OCI-LY1 (cell line): ENCODE results near the gene RPL27A.

Experiments
- H2AFZ ChIP-seq: fragments of 200-600 bp; sonication (generic), shearing (Covaris generic); 2 replicates; pipeline ENCODE4 v1.6.0; 2014; ENCODE audit warnings: antibody characterized with exemption, mild to moderate bottlenecking, low read length
- H3F3A ChIP-seq: fragments of 200-600 bp; sonication (generic), shearing (Covaris generic); 2 replicates; pipeline ENCODE4 v1.6.0; 2014; ENCODE audit warnings: mild to moderate bottlenecking, antibody characterized with exemption, low read length, moderate library complexity; ENCODE audit not compliant: insufficient read depth
- H3K27ac ChIP-seq: fragments of 200-600 bp; sonication (generic); 2 replicates; pipeline ENCODE4 v1.5.1; 2014; ENCODE audit warnings: low read length, mixed run types, mild to moderate bottlenecking, low read depth; ENCODE audit not compliant: poor library complexity, severe bottlenecking
- H3K27me3 ChIP-seq: fragments of 200-600 bp; sonication (generic); 2 replicates; pipeline ENCODE4 v1.6.0; 2014; ENCODE audit warnings: antibody characterized with exemption, mild to moderate bottlenecking, low read length, moderate library complexity; ENCODE audit not compliant: insufficient read depth
- H3K36me3 ChIP-seq: fragments of 200-600 bp; sonication (generic); 2 replicates; pipeline ENCODE4 v1.6.1; 2014; ENCODE audit warnings: mild to moderate bottlenecking, antibody characterized with exemption, low read length, moderate library complexity, mixed read lengths; ENCODE audit not compliant: insufficient read depth
- H3K4me1 ChIP-seq: fragments of 200-600 bp; sonication (generic); 2 replicates; pipeline ENCODE4 v1.5.1; 2014; ENCODE audit warnings: mild to moderate bottlenecking, low read length, moderate library complexity; ENCODE audit not compliant: insufficient read depth, severe bottlenecking
- H3K4me2 ChIP-seq: fragments of 200-600 bp; sonication (generic), shearing (Covaris generic); 2 replicates; pipeline ENCODE4 v1.6.1; 2014; ENCODE audit warnings: low read length
- H3K4me3 ChIP-seq: fragments of 200-600 bp; sonication (generic); 2 replicates; pipeline ENCODE4 v1.5.1; 2014; ENCODE audit warnings: low read length, low read depth, mild to moderate bottlenecking, mixed read lengths; ENCODE audit not compliant: poor library complexity, severe bottlenecking
- H3K79me2 ChIP-seq: fragments of 200-600 bp; shearing (Covaris generic); 2 replicates; pipeline ENCODE4 v1.6.1; 2016; ENCODE audit warnings: mixed run types, low read length, mixed read lengths; ENCODE audit not compliant: insufficient read depth
- H3K9ac ChIP-seq: fragments of 200-600 bp; sonication (generic), shearing (Covaris generic); 2 replicates; pipeline ENCODE4 v1.6.1; 2014; ENCODE audit warnings: mild to moderate bottlenecking, low read length, mixed read lengths
- H3K9me2 ChIP-seq: fragments of 200-600 bp; sonication (generic), shearing (Covaris generic); 2 replicates; pipeline ENCODE4 v1.6.1; 2014; ENCODE audit warnings: low read depth, mild to moderate bottlenecking, low read length, mixed read lengths
- H3K9me3 ChIP-seq: fragments of 200-600 bp; shearing (Covaris generic); 2 replicates; pipeline ENCODE4 v1.6.1; 2014; ENCODE audit warnings: low read length, mixed read lengths
- H4K20me1 ChIP-seq: fragments of 200-600 bp; sonication (generic), shearing (Covaris generic); 2 replicates; pipeline ENCODE4 v1.6.0; 2016; ENCODE audit warnings: mild to moderate bottlenecking, low read length; ENCODE audit not compliant: insufficient read depth
- EZH2 ChIP-seq: fragments of 200-600 bp; sonication (generic), shearing (Covaris generic); IDR thresholded peaks from 2 replicates; pipeline ENCODE4 v1.8.0; 2017; ENCODE audit warnings: borderline replicate concordance, mixed run types, mild to moderate bottlenecking, antibody characterized with exemption, low read length, moderate library complexity, mixed read lengths
- TF ChIP-seq, protein P1 (sequence below): fragments of 200-600 bp; sonication (generic), shearing (Covaris generic); IDR thresholded peaks from 2 replicates; pipeline ENCODE4 v1.5.1; 2017; ENCODE audit warnings: mild to moderate bottlenecking, antibody characterized with exemption, low read length, moderate library complexity, mixed read lengths

Gene RPL27A

DNA sequence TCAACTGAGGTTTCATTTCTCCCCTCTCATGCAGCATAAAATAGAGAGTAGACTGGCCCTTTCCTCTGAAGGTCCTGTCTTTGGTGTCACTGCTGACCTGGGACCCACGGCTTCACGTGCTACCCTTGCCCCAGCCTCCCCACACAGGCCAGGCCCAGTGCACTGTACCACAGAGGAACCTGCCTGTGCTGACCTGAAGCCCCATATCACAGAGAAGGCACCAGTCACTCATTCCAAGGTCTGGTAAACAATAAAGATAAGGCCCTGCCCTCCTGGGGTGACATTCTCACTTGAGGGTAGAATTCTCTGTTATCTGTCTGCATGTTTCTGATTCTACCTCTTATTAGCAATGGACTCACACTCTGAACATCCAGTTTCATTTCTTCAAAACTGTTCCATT, 51.3 kb downstream of the RPL27A start:
- Histone ChIP-seq H3K4me1 (no peaks in the 10 kb centered on the region), H3K79me2 (no peaks in the 10 kb centered on the region), H3K27me3 (no peaks in the 10 kb centered on the region), H3K4me3 (no peak overlapping the region), H3K9me2 (no peaks in the 10 kb centered on the region), H3K4me2 (no peak overlapping the region), H4K20me1 (no peaks in the 10 kb centered on the region), H2AFZ (no peak overlapping the region), H3K9ac (no peak overlapping the region), H3K9me3 (no peaks in the 10 kb centered on the region), H3F3A (no peaks in the 10 kb centered on the region), H3K36me3 (no peaks in the 10 kb centered on the region), H3K27ac (no peak overlapping the region)
- no peak for TF ChIP-seq EZH2
- TF ChIP-seq, protein P1, sequence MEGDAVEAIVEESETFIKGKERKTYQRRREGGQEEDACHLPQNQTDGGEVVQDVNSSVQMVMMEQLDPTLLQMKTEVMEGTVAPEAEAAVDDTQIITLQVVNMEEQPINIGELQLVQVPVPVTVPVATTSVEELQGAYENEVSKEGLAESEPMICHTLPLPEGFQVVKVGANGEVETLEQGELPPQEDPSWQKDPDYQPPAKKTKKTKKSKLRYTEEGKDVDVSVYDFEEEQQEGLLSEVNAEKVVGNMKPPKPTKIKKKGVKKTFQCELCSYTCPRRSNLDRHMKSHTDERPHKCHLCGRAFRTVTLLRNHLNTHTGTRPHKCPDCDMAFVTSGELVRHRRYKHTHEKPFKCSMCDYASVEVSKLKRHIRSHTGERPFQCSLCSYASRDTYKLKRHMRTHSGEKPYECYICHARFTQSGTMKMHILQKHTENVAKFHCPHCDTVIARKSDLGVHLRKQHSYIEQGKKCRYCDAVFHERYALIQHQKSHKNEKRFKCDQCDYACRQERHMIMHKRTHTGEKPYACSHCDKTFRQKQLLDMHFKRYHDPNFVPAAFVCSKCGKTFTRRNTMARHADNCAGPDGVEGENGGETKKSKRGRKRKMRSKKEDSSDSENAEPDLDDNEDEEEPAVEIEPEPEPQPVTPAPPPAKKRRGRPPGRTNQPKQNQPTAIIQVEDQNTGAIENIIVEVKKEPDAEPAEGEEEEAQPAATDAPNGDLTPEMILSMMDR = no peak

DNA sequence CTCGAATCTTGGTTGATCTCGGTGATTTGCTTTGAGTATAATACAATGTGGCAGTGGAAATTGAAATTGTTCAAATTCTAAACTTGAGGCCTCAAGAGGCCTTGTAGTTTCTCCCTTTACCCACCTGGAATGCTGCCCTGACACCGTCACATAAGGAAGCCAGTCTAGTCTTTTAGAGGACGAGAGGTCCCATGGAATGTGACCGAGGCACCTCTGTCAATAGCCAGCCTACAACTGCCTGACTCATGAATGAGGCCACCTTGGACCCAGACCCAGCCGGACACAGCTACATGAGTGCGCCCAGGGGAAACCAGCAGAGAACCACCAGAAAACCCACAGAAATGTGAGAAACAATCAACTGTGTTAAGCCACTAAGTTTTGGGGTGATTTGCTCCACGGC, 52.5 kb downstream of the RPL27A start:
- no peaks in the 10 kb centered on the region for H3F3A ChIP-seq
- no peaks in the 10 kb centered on the region for H3K36me3 ChIP-seq
- TF ChIP-seq EZH2 = no peak
- TF ChIP-seq, protein P1 = no peak
- H2AFZ ChIP-seq = no peak overlapping the region
- no peaks in the 10 kb centered on the region for H3K9me2 ChIP-seq
- H3K27ac ChIP-seq = no peak overlapping the region
- no peak overlapping the region for H3K4me3 ChIP-seq
- no peaks in the 10 kb centered on the region for H3K9me3 ChIP-seq
- no peak overlapping the region for H3K4me2 ChIP-seq
- no peaks in the 10 kb centered on the region for H3K79me2 ChIP-seq
- no peaks in the 10 kb centered on the region for H3K27me3 ChIP-seq
- no peaks in the 10 kb centered on the region for H3K4me1 ChIP-seq
- H4K20me1 ChIP-seq = no peaks in the 10 kb centered on the region
- no peak overlapping the region for H3K9ac ChIP-seq

DNA sequence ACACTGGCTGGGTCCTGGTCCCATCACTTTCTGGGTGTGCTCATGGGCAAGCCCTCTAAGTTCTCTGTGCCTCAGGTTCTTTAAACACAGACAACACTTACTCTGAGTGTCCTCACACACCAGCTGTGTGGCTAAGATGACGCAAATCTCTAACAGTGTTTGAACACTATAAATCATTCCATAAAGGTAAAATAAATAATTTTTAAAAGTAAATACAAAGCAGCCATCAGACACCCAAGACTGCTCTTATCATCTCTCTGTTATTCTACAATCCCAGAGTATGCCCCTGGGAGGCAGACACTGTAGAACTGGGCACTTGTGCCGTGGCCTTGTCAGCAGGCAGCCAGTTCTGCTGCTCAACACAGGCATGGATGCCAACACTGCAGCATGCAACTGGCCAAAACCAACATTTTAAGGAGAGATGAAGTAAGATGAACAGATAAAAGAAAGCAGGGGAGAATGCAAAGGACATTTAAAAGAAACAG, 56.8 kb downstream of the RPL27A start:
- H3K4me3 ChIP-seq = no peak overlapping the region
- no peak overlapping the region for H3K9ac ChIP-seq
- H2AFZ ChIP-seq = no peak overlapping the region
- no peaks in the 10 kb centered on the region for H3K9me2 ChIP-seq
- H3K27me3 ChIP-seq = no peaks in the 10 kb centered on the region
- H3F3A ChIP-seq = no peaks in the 10 kb centered on the region
- H3K36me3 ChIP-seq = no peaks in the 10 kb centered on the region
- H3K27ac ChIP-seq = no peak overlapping the region
- H3K4me2 ChIP-seq = no peak overlapping the region
- H3K79me2 ChIP-seq = no peaks in the 10 kb centered on the region
- no peaks in the 10 kb centered on the region for H3K9me3 ChIP-seq
- no peaks in the 10 kb centered on the region for H4K20me1 ChIP-seq
- TF ChIP-seq EZH2 = no peak
- TF ChIP-seq, protein P1 = no peak
- H3K4me1 ChIP-seq = no peaks in the 10 kb centered on the region
